ENCODE measurements around the gene PRADC1. TPM values are rescaled to one million over a fixed set of nuclear protein-coding genes. Genes with fewer than 3 reads are reported as not detected.
"Not testable (repeated sequence)": the region's sequence is repeated elsewhere in the genome, so short reads cannot be mapped to it uniquely, and the experiment has no call there.

Gene PRADC1
- total RNA-seq, 2 experiments from 2014 or later: 19.0 to 19.1 TPM

DNA sequence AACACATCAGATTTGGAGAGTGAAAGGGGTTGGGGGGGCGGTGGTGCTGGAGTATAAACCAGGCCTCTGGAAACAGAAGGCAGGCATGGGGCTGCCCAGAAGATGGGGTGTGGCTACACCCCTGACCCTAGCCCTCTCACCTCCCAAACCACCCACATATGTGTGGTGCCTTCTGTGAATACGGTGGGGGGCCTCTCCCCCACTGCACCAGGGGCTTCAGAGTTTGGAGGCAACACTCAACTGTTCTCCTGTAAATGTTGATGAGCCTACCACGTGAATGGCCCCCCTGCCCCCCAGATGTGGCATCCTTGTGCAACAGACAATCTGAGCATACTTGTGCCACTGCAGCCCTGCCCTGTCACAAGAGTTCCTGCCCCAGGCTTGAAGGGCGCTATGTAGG, 31.7 kb upstream of the PRADC1 start:
- ATAC-seq (no peak), DNase-seq (no peak)
- POLR2A ChIA-PET: no interaction called here
- no peak overlapping the region for H3K27ac Mint-ChIP-seq
- no peaks in the 10 kb centered on the region for H3K9me3 Mint-ChIP-seq (ENCODE audit: insufficient read depth)
- H3K4me1 Mint-ChIP-seq (ENCODE audit: low read depth): peaks cover 13% of the 10 kb centered on the region
- CTCF ChIA-PET: no interaction called here
- no peak overlapping the region for H3K4me3 Mint-ChIP-seq
- no peaks in the 10 kb centered on the region for H3K27me3 Mint-ChIP-seq (ENCODE audit: low read depth)
- H3K36me3 Mint-ChIP-seq (ENCODE audit: low read depth): peaks cover 20% of the 10 kb centered on the region

DNA sequence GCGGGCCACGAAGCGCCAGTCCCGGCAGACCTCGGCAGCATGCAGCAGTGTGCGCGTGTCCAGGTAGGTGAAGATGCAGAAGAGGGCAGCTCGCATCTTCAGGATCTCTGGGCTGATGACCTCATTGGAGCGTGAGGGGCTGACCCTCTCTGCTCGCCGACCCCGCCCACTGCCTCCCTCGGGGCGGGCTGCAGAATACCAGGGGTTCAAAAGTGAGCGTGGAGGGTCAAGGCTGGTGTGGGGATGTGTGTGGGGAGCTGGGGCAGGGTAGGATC, 31.2 kb upstream of the PRADC1 start:
- POLR2A ChIA-PET: no interaction called here
- Mint-ChIP-seq H3K27me3 (ENCODE audit: low read depth) (no peaks in the 10 kb centered on the region), H3K27ac (no peak overlapping the region), H3K9me3 (ENCODE audit: insufficient read depth) (no peaks in the 10 kb centered on the region), H3K4me3 (no peak overlapping the region), H3K4me1 (ENCODE audit: low read depth) (peaks cover 14% of the 10 kb centered on the region), H3K36me3 (ENCODE audit: low read depth) (peaks cover 25% of the 10 kb centered on the region)
- no peak for ATAC-seq
- DNase-seq: no peak
- CTCF ChIA-PET: no interaction called here

DNA sequence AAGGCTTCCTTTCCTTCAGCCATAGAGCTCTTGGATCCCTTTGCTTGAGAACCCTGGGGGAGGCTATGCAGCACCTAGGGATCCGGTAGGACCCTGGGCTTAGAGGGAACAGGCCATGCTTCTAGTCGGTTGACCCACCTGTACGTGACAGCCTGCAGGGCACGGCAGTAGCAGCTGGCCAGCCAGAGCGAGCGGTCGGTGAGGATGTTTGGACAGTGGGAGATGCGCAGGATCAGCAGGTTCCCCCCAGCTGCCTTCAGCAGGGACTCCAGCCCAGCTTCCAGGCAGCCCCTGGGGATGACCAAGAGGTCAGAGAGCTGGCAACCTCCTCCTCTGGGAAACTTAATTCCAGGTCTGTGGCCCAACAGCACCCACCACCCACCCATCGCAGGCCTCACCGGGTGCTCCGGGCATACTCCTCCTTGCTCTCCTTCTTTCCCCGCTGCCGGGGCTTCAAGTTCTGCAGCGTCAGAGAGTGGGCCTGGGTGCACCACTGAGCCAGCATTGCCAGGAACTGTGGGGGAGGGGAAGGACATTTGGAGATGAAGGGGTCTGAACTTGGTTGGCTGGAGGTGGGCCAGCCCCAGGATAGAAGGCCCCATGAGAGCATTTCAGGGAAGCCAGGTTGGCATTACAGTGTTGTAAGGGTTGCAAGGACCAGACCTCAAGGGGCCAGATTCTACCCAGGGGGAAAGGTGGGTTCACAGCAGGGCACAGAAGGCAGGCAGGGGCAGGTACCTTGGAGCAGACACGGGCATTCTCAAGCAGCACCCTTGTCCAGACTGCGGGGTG, 30.7 kb upstream of the PRADC1 start:
- CTCF ChIA-PET: no interaction called here
- H3K27ac Mint-ChIP-seq: no peak overlapping the region

GRCh38 chr2:73262691-73263429, 29.8 kb upstream of the PRADC1 start:
- H3K4me3 Mint-ChIP-seq; H3K27me3 Mint-ChIP-seq (ENCODE audit: low read depth); H3K27ac Mint-ChIP-seq; H3K9me3 Mint-ChIP-seq (ENCODE audit: insufficient read depth); POLR2A ChIA-PET; DNase-seq; ATAC-seq; CTCF ChIA-PET; H3K4me1 Mint-ChIP-seq (ENCODE audit: low read depth): not testable (repeated sequence)
- H3K36me3 Mint-ChIP-seq (ENCODE audit: low read depth): peaks cover 21% of the 10 kb centered on the region

More for the DNA sequence above, 30.7 kb upstream of the PRADC1 start:
- POLR2A ChIA-PET: no interaction called here
- Mint-ChIP-seq H3K4me3 (no peak overlapping the region), H3K4me1 (ENCODE audit: low read depth) (peaks cover 14% of the 10 kb centered on the region), H3K36me3 (ENCODE audit: low read depth) (peaks cover 29% of the 10 kb centered on the region), H3K27me3 (ENCODE audit: low read depth) (no peaks in the 10 kb centered on the region), H3K9me3 (ENCODE audit: insufficient read depth) (no peaks in the 10 kb centered on the region)
- DNase-seq (no peak), ATAC-seq (no peak)

DNA sequence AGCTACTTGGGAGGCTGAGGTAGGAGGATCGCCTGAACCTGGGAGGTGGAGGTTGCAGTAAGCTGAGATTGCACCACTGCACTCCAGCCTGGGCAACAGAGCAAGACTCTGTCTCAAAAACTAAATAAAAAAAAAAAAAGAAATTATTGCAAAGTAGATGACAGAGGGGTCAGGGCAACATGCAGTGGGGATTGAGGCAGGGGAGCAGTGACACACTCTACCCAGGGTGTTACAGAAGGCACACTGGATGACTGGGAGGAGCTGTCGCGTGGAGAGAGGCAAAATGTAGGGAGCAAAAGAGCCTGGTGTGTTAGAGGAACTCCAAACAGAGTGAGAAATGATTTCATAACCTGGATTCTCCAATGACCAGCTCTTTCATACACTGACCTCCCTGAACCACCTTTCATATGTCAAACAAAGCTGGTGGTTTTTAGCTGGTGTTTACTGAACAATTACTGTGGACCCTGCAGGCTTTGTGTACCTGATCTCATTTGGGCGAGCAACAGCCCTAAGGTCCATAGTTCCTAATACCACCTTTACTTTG, 29.1 kb upstream of the PRADC1 start:
- no peak overlapping the region for H3K4me3 Mint-ChIP-seq
- no peaks in the 10 kb centered on the region for H3K9me3 Mint-ChIP-seq (ENCODE audit: insufficient read depth)
- CTCF ChIA-PET: no interaction called here
- H3K4me1 Mint-ChIP-seq (ENCODE audit: low read depth): peaks cover 12% of the 10 kb centered on the region
- no peak overlapping the region for H3K27ac Mint-ChIP-seq
- H3K27me3 Mint-ChIP-seq (ENCODE audit: low read depth): no peaks in the 10 kb centered on the region
- DNase-seq: no peak
- peaks cover 19% of the 10 kb centered on the region for H3K36me3 Mint-ChIP-seq (ENCODE audit: low read depth)
- ATAC-seq: no peak
- POLR2A ChIA-PET: no interaction called here

DNA sequence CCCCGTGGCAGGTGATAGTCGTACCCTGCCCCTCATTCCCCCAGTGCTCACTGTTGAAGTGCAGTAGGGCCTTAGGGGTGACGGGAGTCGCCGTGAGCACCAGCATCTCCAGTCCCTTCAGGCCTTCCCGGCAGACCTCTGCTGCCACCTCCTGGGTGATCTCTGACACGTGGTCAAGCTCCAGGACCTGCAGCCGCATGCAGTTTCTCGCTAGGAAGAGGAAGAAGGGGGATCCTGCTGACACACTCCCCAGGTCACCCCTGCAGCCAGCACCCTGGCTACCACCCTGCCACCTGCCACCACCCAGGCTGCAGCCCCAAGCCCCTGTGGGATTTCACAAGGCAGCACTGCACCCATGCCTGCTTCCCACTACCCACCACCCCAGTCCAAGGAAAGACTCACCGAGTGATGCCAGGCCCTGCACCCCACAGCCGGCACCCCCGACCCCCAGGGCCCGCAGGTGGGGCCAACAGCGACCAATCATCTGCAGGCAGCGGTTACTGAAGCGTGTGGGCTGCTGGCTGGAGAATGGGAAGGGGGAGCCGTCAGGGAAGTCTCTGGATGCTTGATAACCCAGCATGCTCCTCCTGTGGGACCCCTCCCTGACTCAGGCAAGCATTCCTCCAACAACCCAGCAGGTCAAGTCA, 27.4 kb upstream of the PRADC1 start:
- Mint-ChIP-seq H3K36me3 (ENCODE audit: low read depth) (peaks cover 18% of the 10 kb centered on the region), H3K9me3 (ENCODE audit: insufficient read depth) (no peaks in the 10 kb centered on the region), H3K27me3 (ENCODE audit: low read depth) (no peaks in the 10 kb centered on the region), H3K27ac (no peak overlapping the region), H3K4me3 (no peak overlapping the region), H3K4me1 (ENCODE audit: low read depth) (peaks cover 8% of the 10 kb centered on the region)
- CTCF ChIA-PET: no interaction called here
- POLR2A ChIA-PET: no interaction called here
- no peak for ATAC-seq
- no peak for DNase-seq

DNA sequence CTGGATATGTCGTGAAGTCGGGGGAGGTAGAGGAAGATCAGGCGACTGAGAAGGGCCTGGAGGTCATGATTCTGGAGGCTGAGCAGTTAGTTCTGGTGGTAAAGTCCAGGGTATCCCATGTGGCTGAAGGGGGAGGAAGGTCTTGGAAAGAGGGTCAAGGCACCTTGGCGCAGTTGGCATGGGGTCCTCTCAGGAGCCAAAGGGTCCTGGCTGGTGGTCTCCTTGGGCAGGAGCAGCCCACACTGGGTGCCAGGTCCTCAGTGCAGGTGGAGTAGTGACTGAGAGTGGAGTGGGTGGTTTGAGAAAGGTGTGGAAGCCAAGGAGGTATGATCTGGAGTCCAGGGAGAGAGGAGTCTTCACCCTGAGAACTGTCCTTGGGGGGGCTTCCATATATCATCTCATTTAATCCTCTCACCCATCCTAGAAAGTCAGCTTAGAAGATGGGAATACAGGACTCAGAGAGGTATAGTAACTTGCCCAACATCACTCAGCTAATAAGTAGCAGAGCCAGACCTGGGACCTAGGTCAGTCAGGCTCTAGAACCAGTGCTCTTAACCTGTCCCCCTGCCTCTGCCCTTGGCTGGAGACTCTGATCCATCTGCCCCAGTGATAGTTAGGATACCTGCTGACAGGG, 26.8 kb upstream of the PRADC1 start:
- DNase-seq: no peak
- no peak overlapping the region for H3K4me3 Mint-ChIP-seq
- peaks cover 24% of the 10 kb centered on the region for H3K36me3 Mint-ChIP-seq (ENCODE audit: low read depth)
- POLR2A ChIA-PET: no interaction called here
- H3K27me3 Mint-ChIP-seq (ENCODE audit: low read depth): no peaks in the 10 kb centered on the region
- no peaks in the 10 kb centered on the region for H3K9me3 Mint-ChIP-seq (ENCODE audit: insufficient read depth)
- no peak for ATAC-seq
- no peak overlapping the region for H3K27ac Mint-ChIP-seq
- peaks cover 8% of the 10 kb centered on the region for H3K4me1 Mint-ChIP-seq (ENCODE audit: low read depth)
- CTCF ChIA-PET: no interaction called here

DNA sequence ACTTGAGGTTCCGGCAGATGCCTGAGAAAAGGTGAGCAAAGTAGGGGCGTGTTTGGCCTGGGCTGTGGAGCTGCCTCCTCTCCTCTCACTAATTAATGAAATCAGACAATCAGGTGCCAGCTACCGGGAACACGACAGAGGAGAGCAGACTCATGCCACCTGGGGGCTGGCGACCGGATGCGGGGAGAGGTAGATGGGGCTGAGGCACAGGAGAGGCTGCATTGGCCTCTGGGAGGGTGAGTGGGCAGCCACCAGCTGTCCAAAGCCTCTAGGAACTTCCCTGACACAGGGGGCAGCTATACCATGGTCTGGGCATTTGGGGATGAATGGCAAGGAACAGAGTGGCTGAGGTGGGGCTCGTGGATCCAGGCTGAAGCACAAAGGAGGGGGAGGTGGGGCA, 26.2 kb upstream of the PRADC1 start:
- no peak overlapping the region for H3K4me3 Mint-ChIP-seq
- peaks cover 27% of the 10 kb centered on the region for H3K36me3 Mint-ChIP-seq (ENCODE audit: low read depth)
- H3K9me3 Mint-ChIP-seq (ENCODE audit: insufficient read depth): no peaks in the 10 kb centered on the region
- ChIA-PET CTCF (no interaction called here), POLR2A (no interaction called here)
- no peak overlapping the region for H3K27ac Mint-ChIP-seq
- no peaks in the 10 kb centered on the region for H3K27me3 Mint-ChIP-seq (ENCODE audit: low read depth)
- ATAC-seq: no peak
- H3K4me1 Mint-ChIP-seq (ENCODE audit: low read depth): peaks cover 8% of the 10 kb centered on the region
- DNase-seq: no peak

GRCh38 chr2:73258913-73259215, 25.8 kb upstream of the PRADC1 start:
- ChIA-PET POLR2A (no interaction called here), CTCF (no interaction called here)
- H3K9me3 Mint-ChIP-seq (ENCODE audit: insufficient read depth): no peaks in the 10 kb centered on the region
- ATAC-seq (no peak), DNase-seq (no peak)
- no peak overlapping the region for H3K4me3 Mint-ChIP-seq
- peaks cover 8% of the 10 kb centered on the region for H3K4me1 Mint-ChIP-seq (ENCODE audit: low read depth)
- H3K27me3 Mint-ChIP-seq (ENCODE audit: low read depth): no peaks in the 10 kb centered on the region
- H3K27ac Mint-ChIP-seq: no peak overlapping the region
- H3K36me3 Mint-ChIP-seq (ENCODE audit: low read depth): peaks cover 27% of the 10 kb centered on the region

DNA sequence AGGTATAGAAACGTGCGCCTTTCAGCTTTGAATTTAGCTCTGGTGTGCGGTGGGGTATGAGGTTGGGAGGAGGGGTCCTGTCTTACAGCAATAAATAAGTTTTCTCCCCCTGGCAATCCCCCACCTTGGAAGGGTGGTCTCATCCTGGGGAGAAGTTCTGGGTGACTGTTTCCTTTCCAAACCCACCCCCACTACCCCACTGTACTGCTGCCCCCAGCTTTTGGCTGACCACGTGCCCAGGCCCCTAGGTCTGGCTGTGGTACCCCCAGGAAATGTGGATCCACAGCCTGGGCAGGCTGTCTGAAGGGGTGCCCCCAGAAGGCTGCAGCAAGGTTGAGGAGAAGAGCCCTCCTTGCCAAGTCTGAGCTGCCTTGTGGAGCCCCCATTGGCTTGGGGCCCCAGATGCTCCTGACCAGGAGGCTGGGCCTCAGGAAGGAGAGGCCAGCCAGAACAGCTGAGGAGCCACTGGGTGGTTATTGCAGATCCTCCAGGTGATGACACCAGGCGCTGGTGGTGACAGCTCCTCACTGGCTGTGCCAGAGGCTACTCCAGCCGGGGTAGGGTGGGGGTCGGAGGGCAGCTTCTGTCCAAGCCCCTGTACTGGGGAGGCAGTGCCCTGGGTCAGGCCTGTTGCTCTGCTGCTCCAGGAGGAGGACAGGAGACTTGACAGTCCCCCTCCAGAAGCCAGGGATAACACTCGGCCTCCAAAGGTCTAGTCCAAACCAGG, 25.3 kb upstream of the PRADC1 start:
- no peaks in the 10 kb centered on the region for H3K9me3 Mint-ChIP-seq (ENCODE audit: insufficient read depth)
- peaks cover 29% of the 10 kb centered on the region for H3K36me3 Mint-ChIP-seq (ENCODE audit: low read depth)
- POLR2A ChIA-PET: interaction anchor here (1.7 kb wide), 1 partner anchor 24 kb away, joined by 6 read pairs; the partner anchor contains the start of gene CCT7
- ATAC-seq (no peak), DNase-seq (no peak)
- peaks cover 8% of the 10 kb centered on the region for H3K4me1 Mint-ChIP-seq (ENCODE audit: low read depth)
- H3K27me3 Mint-ChIP-seq (ENCODE audit: low read depth): no peaks in the 10 kb centered on the region
- CTCF ChIA-PET: interaction anchor here (1.2 to 1.5 kb wide), 2 partner anchors 10 to 45 kb away, joined by 3 to 4 read pairs; no protein-coding TSS in a partner anchor
- H3K27ac Mint-ChIP-seq: no peak overlapping the region
- H3K4me3 Mint-ChIP-seq: no peak overlapping the region

GRCh38 chr2:73257425-73258125, 24.5 kb upstream of the PRADC1 start:
- Mint-ChIP-seq H3K36me3 (ENCODE audit: low read depth) (peaks cover 35% of the 10 kb centered on the region), H3K27me3 (ENCODE audit: low read depth) (no peaks in the 10 kb centered on the region), H3K4me1 (ENCODE audit: low read depth) (peaks cover 8% of the 10 kb centered on the region), H3K9me3 (ENCODE audit: insufficient read depth) (no peaks in the 10 kb centered on the region), H3K27ac (no peak overlapping the region), H3K4me3 (no peak overlapping the region)
- no peak for DNase-seq
- POLR2A ChIA-PET: interaction anchor here (1.7 kb wide), 1 partner anchor 24 kb away, joined by 6 read pairs; the partner anchor contains the start of gene CCT7
- CTCF ChIA-PET: interaction anchor here (0.9 to 1.5 kb wide), 3 partner anchors 11 to 45 kb away, joined by 3 to 4 read pairs (median 4); no protein-coding TSS in a partner anchor
- no peak for ATAC-seq

All from activated CD8-positive, alpha-beta T cell treated with anti-CD3 and anti-CD28 coated beads, Interleukin-2, amount 10 ng/mL, durations not matched to agents 7 days and 5 days (primary cell).